Measurements from ENCODE around the gene PLAAT5.

PLAAT5 gene

DNA sequence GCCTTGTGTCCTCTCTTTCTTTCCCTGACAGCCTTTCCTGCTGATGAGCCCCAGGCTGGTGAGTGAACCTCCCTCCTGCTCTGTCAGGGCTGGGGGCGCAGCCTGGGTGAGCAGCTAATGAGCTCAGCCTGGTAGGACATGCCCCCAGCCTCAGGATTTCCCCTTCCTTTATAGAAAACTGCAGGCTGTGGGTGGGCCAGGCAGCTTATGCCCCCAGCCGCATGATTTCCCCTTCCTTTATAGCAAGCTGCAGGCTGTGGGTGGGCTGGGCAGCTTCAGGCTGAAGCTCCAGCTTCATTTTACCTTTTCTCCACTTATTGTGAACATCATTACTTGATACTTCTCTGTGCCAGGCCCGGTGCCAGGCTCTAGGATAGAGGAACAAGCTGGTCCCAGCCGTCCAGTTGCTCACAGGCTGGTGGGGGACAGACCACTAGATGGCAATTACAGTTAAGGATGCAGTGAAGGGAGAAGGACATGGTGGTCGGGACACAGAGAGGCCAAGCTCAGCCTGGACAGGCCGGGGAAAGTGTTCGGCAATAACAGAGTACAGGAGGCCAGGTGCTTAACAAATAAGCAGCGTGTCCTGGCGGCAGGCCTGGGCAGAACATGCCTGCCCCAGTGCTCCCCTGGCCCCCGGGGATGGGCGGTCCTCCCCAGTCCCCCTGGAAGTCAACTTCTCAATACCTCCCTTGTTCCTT lies 20.2 kb upstream of the PLAAT5 start:
- DNase-seq, result no peak

GRCh38 chr11:63510360-63511047 lies 19.5 kb upstream of the PLAAT5 start:
- DNase-seq, result no peak

DNA sequence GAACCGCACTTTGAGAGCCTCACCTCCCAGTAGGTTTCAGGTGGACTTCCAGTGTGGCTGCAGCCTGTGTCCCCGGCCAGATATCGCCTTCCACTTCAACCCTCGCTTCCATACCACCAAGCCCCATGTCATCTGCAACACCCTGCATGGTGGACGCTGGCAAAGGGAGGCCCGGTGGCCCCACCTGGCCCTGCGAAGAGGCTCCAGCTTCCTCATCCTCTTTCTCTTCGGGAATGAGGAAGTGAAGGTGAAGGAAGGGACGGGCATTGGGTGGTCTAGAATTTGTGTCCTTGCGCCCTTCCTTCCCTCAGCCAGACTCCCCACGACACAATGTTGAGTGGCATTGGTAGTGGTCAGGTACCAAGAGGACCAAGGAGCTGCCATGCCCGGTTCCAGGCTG lies 17.8 kb upstream of the PLAAT5 start:
- DNase-seq, result no peak

DNA sequence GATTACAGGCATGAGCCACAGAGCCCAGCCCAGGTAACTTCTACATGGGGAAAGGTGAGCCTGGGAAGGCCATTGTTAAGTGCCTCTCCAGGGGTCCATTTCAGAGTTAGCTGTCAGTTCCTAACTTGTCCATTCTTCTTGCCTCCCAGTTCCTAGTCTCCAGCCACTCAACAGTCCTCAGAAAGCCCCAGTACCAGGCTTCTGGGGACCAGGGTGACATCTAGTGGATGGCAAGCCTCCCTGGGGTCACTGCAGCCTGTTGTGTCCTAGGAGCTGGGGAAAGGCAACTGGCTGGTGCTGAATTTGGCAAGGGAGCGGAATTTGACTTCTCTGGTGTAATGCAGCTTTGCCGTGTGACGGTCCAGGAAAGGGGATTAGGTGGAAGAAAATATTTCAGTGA lies 17.0 kb upstream of the PLAAT5 start:
- no peak for DNase-seq

- DNase-seq, result no peak
Measured at GRCh38 chr11:63507511-63507910, 16.5 kb upstream of the PLAAT5 start.

DNA sequence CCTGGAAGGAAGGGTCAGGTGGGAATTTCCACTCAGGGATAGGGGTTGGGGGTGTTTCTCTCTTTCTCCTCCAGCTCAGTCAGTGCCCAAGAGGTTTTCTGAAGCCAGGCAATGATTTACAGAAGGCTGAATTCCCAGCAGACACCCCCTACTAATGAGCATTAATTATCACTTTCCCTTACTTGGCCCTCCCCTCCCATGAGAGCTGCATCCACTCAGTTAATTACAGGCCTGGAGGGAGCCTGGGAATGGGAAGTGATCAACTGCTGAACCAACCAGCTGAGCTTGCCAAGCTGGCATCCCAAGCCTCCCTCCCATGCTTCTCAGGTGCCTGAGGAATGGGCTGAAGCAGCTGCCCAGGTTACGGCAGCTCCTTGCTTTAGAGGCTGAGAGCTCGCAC lies 15.9 kb upstream of the PLAAT5 start:
- no peak for DNase-seq

GRCh38 chr11:63505857-63506528 lies 15.0 kb upstream of the PLAAT5 start, which contains the start of gene LGALS12:
TSS of gene LGALS12 (plus strand) at chr11:63506084. CDS start at chr11:63506459, 375 bp downstream.
- no peak for DNase-seq

DNA sequence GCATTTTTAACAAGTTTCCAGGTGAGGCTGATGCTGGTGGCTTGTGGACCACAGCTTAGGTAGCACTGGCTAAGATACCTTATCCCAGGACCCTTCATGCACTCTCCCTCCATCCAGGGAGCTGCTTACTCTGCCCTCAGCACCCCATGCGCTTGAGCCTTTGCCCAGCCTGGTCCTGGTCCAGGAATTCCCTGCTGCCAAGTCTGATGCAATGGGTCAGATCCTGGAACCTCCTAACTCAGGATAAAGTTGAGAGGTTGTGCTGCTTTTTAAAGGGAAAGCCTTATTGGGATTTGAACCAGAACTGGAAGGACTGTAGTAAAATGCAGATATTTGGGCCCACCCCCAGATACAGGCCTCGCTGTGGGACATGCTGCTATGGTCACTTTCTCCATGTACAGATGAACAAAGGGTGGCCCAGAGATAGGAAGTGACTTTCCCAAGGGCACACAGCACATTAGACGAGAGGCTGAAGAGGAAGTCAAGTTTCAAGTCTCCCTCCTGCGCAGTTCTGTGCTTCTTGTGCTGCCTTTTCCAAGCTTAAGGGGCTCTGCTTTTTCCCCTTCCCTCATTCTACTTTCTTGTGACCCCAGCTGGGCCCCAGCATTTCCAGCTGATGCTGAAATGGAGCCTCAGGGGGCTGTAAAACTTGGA lies 14.1 kb upstream of the PLAAT5 start:
- DNase-seq, result no peak

- DNase-seq, result no peak
Measured at GRCh38 chr11:63504054-63504453, 13.1 kb upstream of the PLAAT5 start.

GRCh38 chr11:63503492-63503891 lies 12.5 kb upstream of the PLAAT5 start:
- DNase-seq, result no peak

GRCh38 chr11:63502252-63502820 lies 11.4 kb upstream of the PLAAT5 start:
- no peak for DNase-seq

- DNase-seq, result no peak
Measured at GRCh38 chr11:63501236-63501635, 10.3 kb upstream of the PLAAT5 start.

- DNase-seq, result no peak
Measured at GRCh38 chr11:63499874-63500273, 8.9 kb upstream of the PLAAT5 start.

DNA sequence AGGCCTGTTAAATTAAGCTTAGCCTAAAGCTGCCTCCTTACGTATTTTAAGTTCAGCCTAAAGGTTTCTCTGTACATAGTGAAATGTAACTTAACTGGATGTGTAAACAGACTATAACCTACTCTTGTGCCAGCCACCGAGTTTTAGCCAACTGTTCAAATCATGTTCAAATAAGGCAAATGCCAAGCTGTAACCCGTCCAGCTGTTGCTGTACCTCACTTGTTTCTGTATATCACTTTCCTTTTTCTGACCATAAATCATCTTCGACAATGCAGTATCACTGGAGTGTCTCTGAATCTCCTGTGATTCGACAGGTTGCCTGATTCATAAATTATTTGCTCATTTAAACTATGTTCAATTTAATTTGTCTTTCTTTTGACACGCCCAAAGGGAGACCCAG lies 4.0 kb upstream of the PLAAT5 start:
- DNase-seq, result no peak

- DNase-seq, result no peak
Measured at GRCh38 chr11:63493127-63493526, 2.2 kb upstream of the PLAAT5 start.

DNA sequence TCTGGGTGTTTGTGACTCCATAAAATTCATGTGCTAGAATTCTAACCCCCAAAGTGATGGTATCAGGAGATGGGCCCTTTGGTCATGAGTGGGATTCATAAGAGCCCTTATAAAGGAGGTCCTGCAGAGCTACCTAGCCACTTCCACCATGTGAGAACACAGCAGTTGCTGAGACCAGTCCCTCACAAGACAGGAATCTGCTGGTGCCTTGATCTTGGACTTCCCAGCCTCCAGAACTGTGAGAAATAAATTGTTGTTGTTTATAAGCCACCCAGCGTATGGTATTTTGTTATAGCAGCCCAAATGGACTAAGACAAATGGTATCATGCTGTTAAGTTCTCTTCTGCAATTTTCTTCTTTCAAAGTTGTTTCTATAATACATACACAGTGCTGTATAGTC lies 1.5 kb upstream of the PLAAT5 start:
- no peak for DNase-seq

DNA sequence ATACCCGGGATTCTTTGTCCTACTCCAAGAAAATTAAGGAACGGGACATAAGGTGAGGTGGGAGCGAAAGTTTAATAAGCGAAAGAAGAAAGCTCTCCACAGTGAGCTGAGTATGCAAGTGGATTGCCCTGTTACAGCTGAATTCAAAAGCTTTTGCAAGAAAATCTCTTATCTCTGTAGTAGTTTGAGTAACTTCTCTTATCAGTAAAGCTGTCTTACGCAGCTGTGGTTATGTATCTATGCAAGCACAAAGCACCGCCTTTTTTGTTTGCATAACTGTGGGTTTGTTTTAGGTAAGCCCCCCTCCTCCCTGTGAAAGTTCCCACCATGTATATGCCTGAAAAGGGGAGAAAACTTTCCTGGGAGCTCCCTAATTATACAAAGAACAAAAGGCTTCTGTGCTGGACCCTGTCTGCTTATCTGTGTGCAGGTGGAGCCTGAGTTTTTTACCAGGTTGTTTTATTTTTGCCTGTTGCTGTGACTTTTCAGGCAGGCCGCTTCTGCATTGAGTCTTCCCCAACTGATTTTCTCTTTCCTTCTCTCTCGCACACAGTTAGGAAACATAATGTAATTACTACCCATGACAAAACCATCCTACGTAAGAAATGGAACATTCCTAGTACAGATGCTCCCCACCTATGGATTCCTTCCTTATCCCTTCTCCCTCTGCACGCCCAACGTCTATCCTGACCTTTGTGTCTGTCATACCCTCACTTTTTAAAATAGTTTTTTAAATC lies 837 bp upstream of the PLAAT5 start:
- no peak for DNase-seq

DNA sequence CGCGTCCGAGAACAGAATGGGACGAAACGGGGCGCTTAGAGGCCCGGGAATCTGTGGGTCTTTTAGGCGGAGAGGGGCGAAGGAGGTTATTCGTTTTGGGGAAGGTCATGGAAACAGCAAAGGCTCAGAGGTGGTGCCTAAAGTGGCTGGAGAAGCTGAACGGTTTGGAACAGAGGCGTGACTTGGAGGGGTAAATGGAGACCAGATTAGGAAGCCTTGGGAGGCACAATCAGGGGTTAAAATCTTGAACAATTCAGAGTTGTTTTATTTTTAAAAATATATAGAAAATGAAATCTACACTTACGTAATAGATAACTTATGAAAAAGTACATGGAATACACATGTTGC lies 247 bp upstream of the PLAAT5 start:
- DNase-seq, result no peak

DNA sequence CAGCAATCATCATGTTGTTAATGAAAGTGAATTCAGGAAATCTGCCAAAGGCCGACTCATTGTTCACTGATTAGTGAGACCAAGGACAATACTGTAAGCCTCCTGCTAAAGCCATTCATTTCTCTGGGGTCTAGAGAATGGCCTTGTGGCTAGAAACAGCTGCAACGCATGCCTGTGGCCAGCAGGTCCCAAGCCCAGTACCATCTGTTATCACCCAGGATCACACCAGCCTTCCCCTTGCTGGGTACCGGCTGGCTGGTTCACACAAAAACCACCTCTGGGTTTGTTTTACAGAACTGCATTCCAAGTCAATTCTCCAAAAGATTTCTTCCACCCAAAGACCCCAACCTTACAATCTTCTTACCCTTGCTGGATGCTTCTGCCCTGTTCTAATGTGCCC lies 1.1 kb downstream of the PLAAT5 start:
- DNase-seq, result no peak

GRCh38 chr11:63488789-63489188 lies 2.2 kb downstream of the PLAAT5 start:
- no peak for DNase-seq

DNA sequence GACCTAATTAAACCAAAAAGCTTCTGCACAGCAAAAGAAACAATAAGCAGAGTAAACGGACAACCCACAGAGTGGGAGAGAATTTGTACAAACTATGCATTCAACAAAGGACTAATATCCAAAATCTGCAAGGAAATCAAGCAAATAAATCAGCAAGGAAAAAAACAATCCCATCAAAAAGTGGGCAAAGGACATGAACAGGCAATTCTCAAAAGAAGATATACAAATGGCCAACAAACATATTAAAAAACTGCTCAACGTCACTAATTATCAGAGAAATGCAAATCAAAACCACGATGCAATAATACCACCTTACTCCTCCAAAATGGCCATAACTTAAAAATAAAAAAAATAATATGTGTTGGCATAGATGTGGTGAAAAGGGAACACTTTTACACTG lies 5.2 kb downstream of the PLAAT5 start:
- DNase-seq, result no peak

DNA sequence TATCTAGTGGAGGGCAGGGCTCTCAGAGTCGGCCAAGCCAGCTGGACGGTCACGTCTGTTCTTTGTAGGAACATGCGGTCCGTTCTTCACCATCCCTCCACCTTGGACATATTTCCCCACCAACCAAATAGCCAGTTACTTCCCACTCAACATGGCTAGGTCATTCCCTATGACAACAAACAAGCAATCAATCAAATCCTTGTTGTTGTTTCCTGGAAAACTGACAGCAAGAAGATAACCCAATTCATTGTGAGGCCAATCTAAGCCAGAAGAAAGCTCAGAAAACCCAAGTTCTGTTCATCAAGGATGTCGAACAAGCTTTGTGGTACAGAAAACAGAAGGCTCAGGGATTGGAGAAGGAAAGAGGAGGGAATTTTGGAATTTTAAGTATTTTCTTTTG lies 10.9 kb downstream of the PLAAT5 start:
- no peak for DNase-seq

- DNase-seq, result peak; percentile 56 to 59
Measured at GRCh38 chr11:63478896-63479295, 12.1 kb downstream of the PLAAT5 start.
